ENCODE measurements around the gene TECPR1. TPM values are rescaled to one million over a fixed set of nuclear protein-coding genes. Genes with fewer than 3 reads are reported as not detected.
A peak's percentile ranks its signal among the peaks of the same experiment; 100 is the strongest.

Gene TECPR1
- total RNA-seq, 1 donor, result 21.6 TPM

DNA sequence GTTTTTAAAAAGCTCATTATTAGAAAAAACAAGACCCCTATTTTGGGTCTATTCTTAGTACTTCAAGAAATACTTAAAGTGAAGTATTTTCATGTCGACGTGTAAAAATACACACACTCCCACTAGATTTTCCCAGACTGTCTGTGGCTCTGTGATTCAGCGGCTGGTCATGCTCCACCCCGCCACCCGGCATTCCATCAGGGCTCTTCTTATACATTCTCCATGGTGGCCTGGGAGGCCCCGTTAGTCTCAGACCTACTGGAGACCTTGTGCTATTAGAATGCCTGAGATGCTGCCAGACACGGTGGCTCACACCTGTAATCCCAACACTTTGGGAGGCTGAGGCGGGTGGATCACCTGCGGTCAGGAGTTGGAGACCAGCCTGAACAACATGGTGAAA lies 13.1 kb downstream of the TECPR1 start:
- no peak for DNase-seq (ENCODE audit: low read depth)
- TF ChIP-seq, protein P1, sequence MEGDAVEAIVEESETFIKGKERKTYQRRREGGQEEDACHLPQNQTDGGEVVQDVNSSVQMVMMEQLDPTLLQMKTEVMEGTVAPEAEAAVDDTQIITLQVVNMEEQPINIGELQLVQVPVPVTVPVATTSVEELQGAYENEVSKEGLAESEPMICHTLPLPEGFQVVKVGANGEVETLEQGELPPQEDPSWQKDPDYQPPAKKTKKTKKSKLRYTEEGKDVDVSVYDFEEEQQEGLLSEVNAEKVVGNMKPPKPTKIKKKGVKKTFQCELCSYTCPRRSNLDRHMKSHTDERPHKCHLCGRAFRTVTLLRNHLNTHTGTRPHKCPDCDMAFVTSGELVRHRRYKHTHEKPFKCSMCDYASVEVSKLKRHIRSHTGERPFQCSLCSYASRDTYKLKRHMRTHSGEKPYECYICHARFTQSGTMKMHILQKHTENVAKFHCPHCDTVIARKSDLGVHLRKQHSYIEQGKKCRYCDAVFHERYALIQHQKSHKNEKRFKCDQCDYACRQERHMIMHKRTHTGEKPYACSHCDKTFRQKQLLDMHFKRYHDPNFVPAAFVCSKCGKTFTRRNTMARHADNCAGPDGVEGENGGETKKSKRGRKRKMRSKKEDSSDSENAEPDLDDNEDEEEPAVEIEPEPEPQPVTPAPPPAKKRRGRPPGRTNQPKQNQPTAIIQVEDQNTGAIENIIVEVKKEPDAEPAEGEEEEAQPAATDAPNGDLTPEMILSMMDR (IDR thresholded peaks at IDR 0.05; ENCODE audit: insufficient read depth, low read depth, low read length), result no peak
- H3K4me3 ChIP-seq (ENCODE audit: low read depth, low read length), result no peak overlapping the region

DNA sequence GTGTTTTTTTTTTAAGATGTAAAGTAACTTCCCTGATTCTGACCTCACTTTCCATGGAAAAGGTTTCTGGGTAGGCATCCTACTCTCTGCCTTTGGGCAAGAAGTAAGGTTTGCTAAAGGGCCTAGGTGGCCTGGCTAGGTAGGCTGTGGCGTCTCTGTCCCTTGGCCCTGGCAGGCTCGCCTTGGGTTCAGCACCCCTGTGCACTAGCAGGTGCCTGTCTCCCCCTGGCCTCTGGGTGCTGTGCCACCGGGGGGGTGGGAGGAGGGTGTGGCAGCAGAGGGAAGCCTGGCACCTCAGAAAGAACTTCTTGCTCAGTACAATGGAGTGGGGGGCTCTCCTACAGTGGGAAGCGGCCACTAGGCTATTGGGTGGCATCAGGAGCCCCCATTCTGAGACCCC lies 14.0 kb downstream of the TECPR1 start:
- no peak overlapping the region for H3K4me3 ChIP-seq (ENCODE audit: low read depth, low read length)
- TF ChIP-seq, protein P1 (IDR thresholded peaks at IDR 0.05; ENCODE audit: insufficient read depth, low read depth, low read length), result no peak
- DNase-seq (ENCODE audit: low read depth), result no peak

DNA sequence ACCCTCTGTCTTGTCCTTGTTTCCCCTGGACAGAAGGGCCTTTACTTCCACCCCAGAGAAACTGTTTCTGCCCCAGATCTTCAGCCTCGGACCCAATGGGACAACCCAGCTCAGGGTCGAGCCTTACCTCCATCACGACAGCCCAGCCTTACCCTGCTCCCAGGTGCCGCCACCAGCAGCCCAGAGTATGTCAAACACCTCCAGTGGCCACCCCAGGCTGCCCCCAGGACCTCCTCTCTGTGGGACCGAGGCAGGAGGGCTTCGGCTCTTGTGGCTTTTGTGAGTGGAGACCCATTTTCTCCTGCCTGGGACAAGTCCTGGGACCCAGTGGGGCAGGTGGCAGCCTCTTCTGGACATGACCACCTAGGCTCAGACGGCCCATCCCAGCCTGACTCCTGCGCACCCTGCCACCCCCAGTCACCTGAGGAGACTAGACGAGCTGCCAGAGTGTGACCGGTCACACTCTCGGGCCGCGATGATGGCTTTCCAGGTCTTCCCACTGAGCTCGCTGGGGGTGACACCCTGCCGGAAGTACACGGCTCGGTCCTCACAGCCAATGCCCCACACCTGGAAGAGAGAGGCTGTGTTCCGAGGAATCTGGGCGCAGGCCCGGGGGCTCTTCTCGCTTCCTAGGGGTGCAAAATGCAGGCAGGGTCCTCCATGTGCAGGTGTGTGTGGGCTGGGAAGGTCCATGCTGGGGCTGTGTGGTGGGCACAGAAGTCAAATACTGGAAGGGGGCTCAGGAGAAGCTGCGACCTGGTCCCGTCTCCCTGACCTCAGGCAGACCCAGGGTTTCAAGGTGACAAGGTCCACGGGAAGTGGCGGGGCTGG lies 15.5 kb downstream of the TECPR1 start:
- TF ChIP-seq, protein P1 (IDR thresholded peaks at IDR 0.05; ENCODE audit: insufficient read depth, low read depth, low read length), result no peak
- H3K4me3 ChIP-seq (ENCODE audit: low read depth, low read length), result no peak overlapping the region
- no peak for DNase-seq (ENCODE audit: low read depth)

DNA sequence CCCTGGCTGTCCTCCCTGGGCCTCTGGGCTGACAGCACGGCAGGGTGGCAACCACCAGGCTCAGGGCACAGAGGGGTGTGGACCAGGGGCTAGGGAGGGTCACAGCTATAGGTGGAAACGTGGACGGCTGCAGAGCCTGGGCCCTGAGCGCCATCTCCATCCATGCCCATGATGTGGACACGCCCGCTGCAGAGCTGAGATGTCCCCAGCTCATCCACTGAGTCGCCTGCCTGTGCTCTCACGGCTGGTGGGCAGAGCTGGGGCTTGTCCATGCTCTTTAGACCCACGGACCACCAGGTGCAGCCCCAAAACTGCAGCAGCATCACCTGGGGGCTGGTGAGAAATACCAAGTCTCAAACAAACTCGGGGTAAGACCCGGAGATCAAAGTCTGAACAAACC lies 16.1 kb downstream of the TECPR1 start:
- no peak overlapping the region for H3K4me3 ChIP-seq (ENCODE audit: low read depth, low read length)
- TF ChIP-seq, protein P1 (IDR thresholded peaks at IDR 0.05; ENCODE audit: insufficient read depth, low read depth, low read length), result no peak
- DNase-seq (ENCODE audit: low read depth), result no peak

DNA sequence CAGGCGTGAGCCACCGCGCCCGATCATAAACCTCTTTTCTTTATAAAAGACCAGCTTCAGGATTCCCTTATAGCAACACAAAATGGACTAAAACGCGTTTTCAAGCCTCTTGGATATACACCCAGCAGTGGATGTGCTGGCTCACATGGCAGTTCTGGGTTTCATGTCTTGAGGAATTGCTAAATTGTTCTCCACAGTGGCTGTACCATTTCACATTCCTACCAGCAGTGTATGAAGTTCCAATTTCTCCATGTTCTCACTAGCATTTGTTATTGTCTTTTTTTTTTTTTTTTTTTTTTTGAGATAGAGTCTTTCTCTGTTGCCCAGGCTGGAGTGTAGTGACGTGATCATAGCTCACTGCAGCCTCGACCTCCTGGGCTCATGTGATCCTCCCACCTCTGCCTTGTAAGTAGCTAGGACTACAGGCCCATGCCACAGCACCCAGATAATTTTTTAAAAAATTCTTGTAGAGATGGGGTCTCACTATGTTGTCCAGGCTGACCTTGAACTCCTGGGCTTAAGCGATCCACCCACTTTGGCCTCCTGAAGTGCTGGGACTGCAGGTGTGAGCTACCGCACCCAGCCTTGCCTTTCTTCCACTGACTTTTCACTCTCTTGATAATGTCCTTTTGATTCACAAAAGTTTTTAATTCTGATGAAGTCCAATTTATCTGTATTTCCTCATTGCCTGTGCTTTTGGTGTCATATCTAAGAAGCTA lies 17.4 kb downstream of the TECPR1 start:
- H3K4me3 ChIP-seq (ENCODE audit: low read depth, low read length), result no peak overlapping the region
- no peak for DNase-seq (ENCODE audit: low read depth)
- TF ChIP-seq, protein P1 (IDR thresholded peaks at IDR 0.05; ENCODE audit: insufficient read depth, low read depth, low read length), result peak; percentile 15

DNA sequence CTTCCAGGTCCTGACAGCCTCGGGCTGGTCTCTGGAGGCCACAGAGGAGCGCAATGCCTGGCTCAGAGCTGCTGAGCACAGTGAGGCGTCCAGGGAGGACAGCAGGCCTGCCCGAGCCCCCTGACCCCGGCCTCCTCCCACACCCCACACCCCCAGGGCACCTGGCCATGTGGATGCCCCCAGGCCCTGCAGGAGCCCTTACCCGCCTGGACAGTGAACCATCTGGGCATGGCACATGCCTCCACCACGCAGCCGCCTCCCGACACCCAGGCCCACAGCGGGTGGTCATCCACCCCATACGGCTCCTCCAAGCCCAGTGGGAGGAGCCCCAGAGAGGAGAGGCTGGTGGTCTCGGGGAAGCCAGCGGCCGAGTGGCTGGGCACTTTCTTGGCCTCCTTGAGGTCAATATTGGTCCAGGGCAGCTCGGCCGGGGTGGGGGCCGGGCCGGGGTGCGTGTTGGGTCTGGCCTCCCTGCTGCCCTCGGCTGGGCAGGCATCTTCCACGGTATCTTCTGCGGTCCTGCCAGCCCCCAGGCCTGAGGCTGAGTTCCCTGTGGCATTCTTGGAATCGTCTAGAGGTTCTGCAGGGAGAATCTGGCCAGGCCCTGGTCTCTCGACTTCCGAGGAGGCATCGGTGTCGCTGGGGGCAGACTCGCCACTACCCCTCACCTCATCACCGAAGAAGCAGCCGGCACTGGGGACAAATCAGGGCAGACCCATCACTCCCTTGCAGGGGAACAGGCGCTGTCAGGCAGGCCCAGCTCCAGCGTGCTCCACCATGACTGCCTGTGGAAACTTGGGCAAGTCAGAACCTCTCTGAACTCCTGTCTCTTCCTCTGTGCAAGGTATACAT lies 18.6 kb downstream of the TECPR1 start:
- DNase-seq (ENCODE audit: low read depth), result no peak
- H3K4me3 ChIP-seq (ENCODE audit: low read depth, low read length), result no peak overlapping the region
- TF ChIP-seq, protein P1 (IDR thresholded peaks at IDR 0.05; ENCODE audit: insufficient read depth, low read depth, low read length), result no peak
